ENCODE results near the gene ING4.

The ING4 gene

DNA sequence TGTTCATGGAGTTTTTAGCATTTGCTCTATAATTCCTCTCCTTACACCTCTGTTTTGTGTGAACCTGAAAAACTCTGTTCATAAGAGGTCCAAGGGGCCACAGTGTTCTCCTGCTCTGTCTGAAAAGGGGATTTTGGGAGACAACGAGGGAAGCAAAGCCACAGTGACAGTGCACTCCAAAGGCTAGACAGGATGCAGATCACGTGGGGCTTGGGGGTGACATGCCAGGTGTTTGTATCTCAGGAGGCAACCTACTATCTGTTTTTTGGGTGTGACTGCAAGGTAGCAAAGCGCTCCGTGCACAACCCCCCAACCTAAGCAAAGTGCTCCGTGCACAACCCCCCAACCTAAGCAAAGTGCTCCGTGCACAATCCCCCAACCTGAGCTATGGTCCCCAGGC lies 50.7 kb downstream of the ING4 start:
- Mint-ChIP-seq H3K27ac (peak overlapping the region; percentile 87), H3K36me3 (no peaks in the 10 kb centered on the region), H3K27me3 (no peaks in the 10 kb centered on the region), H3K4me3 (no peak overlapping the region), H3K4me1 (peaks cover 50% of the 10 kb centered on the region), H3K9me3 (no peaks in the 10 kb centered on the region)
- no peak for ATAC-seq

DNA sequence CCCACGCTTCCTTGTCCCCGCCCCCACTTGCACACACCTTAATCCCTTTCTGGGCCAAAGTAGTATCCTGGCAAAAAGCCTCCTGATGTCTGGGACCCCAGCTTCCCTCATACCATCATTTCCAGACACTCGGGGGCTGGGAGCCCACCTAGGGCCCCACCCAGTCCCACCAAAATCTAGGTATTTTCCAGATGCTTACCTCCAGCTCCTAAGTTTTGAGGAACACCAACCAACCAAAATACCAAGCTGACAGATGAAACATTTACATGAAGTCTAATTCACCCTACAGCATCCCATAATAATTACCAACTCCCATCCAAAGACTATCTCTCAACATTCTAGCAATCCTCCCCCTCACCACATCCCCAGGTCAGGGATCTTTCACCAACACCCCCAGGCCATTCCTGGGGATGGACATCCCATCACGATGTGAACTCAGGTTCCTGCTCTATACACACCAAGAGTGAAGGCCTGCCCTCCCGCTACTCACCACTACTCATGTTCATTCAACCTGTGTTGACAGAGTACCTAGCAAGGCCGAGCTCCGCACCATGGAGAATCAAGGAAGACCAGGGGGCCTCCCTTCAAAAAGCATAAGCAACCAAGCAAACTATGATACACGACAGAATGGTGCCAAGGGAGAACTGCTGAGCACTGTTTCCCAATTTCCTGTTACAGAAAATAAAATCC lies 54.2 kb downstream of the ING4 start:
- Mint-ChIP-seq H3K27me3 (no peaks in the 10 kb centered on the region), H3K4me3 (no peak overlapping the region), H3K36me3 (peaks cover 14% of the 10 kb centered on the region), H3K4me1 (peaks cover 54% of the 10 kb centered on the region), H3K27ac (no peak overlapping the region), H3K9me3 (no peaks in the 10 kb centered on the region)
- ATAC-seq = no peak

DNA sequence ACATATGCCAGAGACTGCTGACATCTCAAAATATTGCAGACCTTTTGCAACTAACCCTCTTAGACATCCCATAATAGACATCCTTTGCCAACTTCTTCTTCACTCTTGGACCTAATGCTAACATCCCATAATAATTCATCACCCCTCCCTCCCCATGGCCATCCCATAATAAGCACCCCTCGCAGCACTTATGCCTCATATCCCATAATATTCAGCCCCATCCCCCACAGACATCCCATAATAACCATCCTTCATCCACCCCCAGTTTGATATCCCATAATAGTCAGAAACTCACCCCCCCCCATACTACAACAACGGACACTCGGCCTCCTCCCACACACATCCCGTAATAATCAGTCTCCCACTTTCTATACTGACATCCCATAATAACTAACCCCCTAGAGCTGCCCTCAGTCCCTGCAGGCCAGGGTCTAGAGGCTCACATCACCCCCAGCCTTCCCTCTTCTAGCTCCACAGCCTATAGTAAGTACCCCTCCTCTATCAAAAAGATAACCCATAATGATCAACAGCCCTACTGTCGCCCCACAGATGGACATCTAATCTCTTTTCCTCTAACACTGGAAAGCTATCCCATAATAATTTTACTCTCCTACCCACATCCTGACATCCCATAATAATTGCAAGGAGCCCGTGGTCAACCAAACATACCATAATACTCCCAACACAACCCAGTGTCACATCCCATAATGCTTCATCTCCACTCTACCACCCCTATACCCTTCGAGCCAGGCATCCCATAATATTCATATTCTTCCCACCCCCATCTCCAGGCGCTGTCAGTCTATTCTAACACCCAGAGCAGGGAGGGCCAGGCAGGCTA lies 54.9 kb downstream of the ING4 start:
- peak; percentile 62 for ATAC-seq
- H3K27ac Mint-ChIP-seq = no peak overlapping the region
- H3K36me3 Mint-ChIP-seq = peaks cover 21% of the 10 kb centered on the region
- no peak overlapping the region for H3K4me3 Mint-ChIP-seq
- peaks cover 54% of the 10 kb centered on the region for H3K4me1 Mint-ChIP-seq
- H3K9me3 Mint-ChIP-seq = no peaks in the 10 kb centered on the region
- no peaks in the 10 kb centered on the region for H3K27me3 Mint-ChIP-seq

DNA sequence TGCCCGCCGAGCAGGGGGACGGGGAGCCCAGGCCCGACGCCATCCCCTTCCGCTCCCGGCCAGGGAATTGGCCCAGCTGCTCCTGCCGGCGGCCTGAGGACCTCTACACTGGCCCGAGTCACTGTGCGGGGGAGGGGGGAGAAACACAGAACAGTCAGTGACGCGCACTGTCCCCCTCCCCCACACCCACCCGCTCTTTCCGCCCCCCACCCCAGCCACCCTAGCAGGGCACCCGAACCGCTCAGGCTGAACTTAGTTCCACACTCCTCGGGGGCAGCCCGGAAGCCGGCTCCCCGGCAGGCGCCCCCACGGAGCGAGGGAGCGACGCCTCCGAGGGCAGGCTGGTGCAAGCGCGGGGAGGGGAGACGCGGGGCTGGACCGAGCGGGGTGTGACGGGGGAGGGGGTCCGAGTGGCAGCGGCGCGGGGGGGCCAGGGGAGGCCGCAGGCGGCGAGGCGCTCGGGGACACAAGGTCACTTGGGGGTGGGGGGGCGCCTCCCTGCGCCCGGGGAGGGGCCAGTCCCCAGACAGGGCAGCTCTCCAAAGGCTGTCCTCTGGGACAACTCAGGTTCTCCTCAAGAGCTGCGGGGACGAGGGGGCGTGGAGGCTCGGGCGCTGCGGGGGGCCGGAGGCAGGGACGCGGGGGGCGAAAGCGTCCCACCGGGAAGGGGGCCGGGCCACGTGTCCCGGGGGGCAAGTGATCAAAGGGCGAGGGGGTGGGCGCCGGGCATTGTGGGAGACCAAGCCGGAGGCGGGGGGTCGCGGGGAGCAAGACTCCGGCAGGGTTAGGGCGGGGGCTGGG lies 56.4 kb downstream of the ING4 start:
- no peaks in the 10 kb centered on the region for H3K9me3 Mint-ChIP-seq
- H3K27ac Mint-ChIP-seq = no peak overlapping the region
- no peaks in the 10 kb centered on the region for H3K27me3 Mint-ChIP-seq
- H3K4me3 Mint-ChIP-seq = no peak overlapping the region
- peak; percentile 62 for ATAC-seq
- H3K36me3 Mint-ChIP-seq = peaks cover 35% of the 10 kb centered on the region
- H3K4me1 Mint-ChIP-seq = peaks cover 51% of the 10 kb centered on the region

DNA sequence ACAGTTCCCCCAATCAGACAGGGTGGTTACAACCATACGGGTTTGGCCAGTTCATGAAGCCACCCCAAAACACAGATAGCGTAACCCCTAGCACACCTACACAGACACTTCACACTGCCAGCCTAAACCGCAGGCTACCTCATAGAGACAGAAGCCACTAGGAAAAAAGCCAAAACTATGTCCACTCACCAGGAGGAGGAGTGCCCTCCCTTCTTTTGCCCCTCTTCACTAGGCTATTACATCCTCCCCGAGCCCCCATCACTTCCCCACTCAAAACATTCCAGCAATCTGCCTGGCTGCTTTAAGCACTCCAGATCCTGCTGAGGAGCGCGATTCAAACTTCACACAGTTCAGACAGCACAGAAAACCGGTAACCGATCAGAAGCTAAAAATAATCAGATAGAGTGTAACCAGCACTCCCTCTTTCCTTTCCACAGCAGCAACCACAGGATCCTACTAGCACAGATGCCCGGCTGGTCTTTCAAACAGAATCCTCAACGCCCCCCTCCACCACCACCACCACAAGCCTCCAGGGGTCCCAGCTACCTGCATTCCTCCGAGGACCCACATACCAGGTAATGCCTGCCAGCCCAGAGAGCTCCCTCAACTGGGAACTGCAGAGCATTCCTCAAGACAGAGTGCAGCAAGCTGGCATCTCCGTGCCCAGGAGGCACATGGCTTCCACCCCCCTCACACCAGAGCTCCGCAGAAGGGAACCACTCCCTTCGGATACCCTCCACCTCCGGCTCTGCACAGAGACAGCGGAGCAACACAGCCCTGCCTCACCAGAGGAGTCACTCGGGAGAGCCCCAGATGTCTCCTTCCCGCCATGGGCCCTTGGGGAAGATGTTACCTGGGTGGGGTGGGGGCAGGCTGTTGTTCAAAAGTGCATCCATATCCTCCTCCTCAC lies 57.2 kb downstream of the ING4 start:
- Mint-ChIP-seq H3K4me1 (peaks cover 43% of the 10 kb centered on the region), H3K36me3 (peaks cover 44% of the 10 kb centered on the region), H3K27ac (no peak overlapping the region), H3K4me3 (no peak overlapping the region), H3K9me3 (no peaks in the 10 kb centered on the region), H3K27me3 (no peaks in the 10 kb centered on the region)
- peak; percentile 25 for ATAC-seq

DNA sequence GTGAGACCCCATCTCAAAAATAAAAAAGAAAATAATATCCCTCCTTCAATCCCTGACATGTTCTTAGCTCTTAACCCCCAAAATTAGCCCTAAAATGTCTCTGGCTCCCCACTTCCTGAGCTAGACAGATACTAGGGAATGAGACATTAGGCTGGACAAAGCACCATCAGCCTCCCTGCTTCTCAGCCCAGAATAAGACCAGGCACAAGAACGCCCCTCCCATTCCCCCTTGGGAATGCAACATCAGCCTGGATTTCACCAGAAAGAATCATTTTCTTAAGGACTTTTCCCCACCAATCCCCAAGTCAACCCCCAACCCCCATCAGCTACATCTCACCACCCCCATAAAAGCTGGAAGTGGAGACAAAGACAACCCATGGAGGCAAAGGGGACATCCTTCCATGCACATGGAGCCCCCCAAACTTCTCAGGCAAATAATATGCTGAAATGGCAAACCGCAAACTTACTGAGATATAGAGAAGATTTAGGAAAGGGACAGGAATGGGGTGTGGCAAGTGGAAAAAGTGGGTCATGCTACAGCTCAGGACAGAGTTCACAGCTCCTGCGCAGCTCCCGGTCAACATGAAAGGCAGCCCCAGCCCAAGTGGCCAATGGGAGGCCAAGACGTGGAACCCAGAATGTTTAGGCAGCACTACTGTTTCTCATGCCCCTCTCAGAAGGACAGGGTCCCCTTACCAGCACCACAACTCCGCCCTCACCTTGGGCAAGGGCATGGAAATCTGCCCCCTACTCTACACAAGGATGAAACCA lies 58.5 kb downstream of the ING4 start:
- ATAC-seq = no peak
- H3K4me3 Mint-ChIP-seq = no peak overlapping the region
- H3K36me3 Mint-ChIP-seq = peaks cover 56% of the 10 kb centered on the region
- no peaks in the 10 kb centered on the region for H3K9me3 Mint-ChIP-seq
- no peak overlapping the region for H3K27ac Mint-ChIP-seq
- H3K4me1 Mint-ChIP-seq = peaks cover 42% of the 10 kb centered on the region
- H3K27me3 Mint-ChIP-seq = no peaks in the 10 kb centered on the region

DNA sequence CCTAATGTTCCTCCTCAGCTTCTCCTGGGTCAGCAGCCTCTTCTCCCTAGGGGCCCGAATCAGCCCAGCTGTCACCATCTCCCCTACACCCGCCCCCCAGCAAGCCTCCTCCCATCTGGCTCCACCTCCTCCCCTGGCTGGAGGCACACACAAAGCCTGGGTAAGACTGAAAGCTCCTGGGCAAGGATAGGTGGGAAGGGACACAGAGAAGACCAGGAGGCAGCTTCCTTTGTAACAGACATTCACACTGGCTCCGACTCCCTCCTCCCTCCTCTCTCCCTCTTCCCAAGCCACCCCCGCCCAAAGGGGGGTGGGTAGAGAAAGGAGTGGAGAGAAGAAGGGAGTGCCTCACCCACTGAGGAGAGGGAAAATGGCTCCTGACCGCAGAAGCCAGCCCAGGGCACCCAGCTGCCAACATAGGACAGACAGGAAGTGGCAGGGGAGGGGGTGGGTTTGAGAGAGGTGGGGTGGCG lies 59.8 kb downstream of the ING4 start:
- peak overlapping the region; percentile 86 for H3K27ac Mint-ChIP-seq
- no peak for ATAC-seq
- peaks cover 42% of the 10 kb centered on the region for H3K4me1 Mint-ChIP-seq
- H3K9me3 Mint-ChIP-seq = no peaks in the 10 kb centered on the region
- H3K4me3 Mint-ChIP-seq = peak overlapping the region; percentile 65
- H3K27me3 Mint-ChIP-seq = no peaks in the 10 kb centered on the region
- peaks cover 67% of the 10 kb centered on the region for H3K36me3 Mint-ChIP-seq

DNA sequence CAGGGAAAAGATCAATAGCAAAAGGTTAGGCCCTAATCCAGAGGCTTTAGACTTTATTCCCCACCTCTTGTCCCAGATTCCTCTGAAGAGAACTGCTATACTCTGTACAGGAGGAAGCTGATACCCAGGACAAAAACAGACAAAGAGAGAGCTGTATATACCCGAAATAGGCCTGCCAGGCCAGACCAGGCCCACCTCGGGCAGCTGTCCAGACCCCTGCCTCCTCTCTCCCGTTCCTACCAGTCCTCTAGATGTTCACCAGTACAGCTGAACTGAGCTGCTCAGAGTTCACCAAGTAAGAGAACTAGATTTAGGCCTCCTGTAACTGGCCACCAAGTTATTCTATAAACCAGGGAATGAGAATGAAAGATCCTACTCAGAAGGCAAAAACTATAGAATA lies 60.4 kb downstream of the ING4 start:
- Mint-ChIP-seq H3K27me3 (no peaks in the 10 kb centered on the region), H3K27ac (peak overlapping the region; percentile 86), H3K4me3 (no peak overlapping the region), H3K36me3 (peaks cover 73% of the 10 kb centered on the region), H3K9me3 (no peaks in the 10 kb centered on the region), H3K4me1 (peaks cover 42% of the 10 kb centered on the region)
- ATAC-seq = no peak

Data from stimulated activated memory B cell treated with anti-CD40 and anti-IgM and Interleukin-4, amounts not matched to agents 10 μg/mL and 1 μg/mL and 100 μg/mL, for 72 hours (primary cell).